SK-N-SH treated with all-trans-retinoic acid at 6 μM for 48 hours (cell line): ENCODE measurements around the gene TBC1D13.

Experiments
- ATAC-seq: fragments of 200-7000 bp; cut with Tn5 transposase; 3 replicates; pipeline ENCODE4 v1.9.1; 2020; ENCODE audit warnings: mild to moderate bottlenecking, moderate library complexity
- ARNTL ChIP-seq: fragments of 450-650 bp; formaldehyde crosslinking; IDR thresholded peaks from 2 replicates; pipeline ENCODE4 v1.5.0; 2020; ENCODE audit warnings: low read depth, mild to moderate bottlenecking, moderate library complexity, borderline replicate concordance
- BACH2 ChIP-seq: fragments of 250-450 bp; sonication (Bioruptor Pico); IDR thresholded peaks from 2 replicates; pipeline ENCODE4 v1.9.0; 2021; ENCODE audit warnings: mild to moderate bottlenecking, borderline replicate concordance
- CREB5 ChIP-seq: fragments of 250-450 bp; sonication (Bioruptor Pico); IDR thresholded peaks from 2 replicates; pipeline ENCODE4 v1.5.1; 2020; ENCODE audit warnings: low read depth, mild to moderate bottlenecking, moderate library complexity
- CSDC2 ChIP-seq: fragments of 250-450 bp; sonication (Bioruptor Pico); IDR thresholded peaks from 2 replicates; pipeline ENCODE4 v1.5.0; 2020; ENCODE audit warnings: mild to moderate bottlenecking, moderate library complexity
- ESRRG ChIP-seq: fragments of 250-450 bp; sonication (Bioruptor Pico); IDR thresholded peaks from 2 replicates; pipeline ENCODE4 v1.6.1; 2021; ENCODE audit warnings: mild to moderate bottlenecking
- GLIS3 ChIP-seq: fragments of 250-450 bp; sonication (Bioruptor Pico); IDR thresholded peaks from 2 replicates; pipeline ENCODE4 v1.5.0; 2020; ENCODE audit warnings: mild to moderate bottlenecking, moderate library complexity
- ISL1 ChIP-seq: fragments of 250-450 bp; sonication (Bioruptor Pico); IDR thresholded peaks from 2 replicates; pipeline ENCODE4 v2.1.2; 2022; ENCODE audit warnings: mild to moderate bottlenecking, moderate library complexity
- OSR1 ChIP-seq: fragments of 250-450 bp; sonication (Bioruptor Pico); IDR thresholded peaks from 2 replicates; pipeline ENCODE4 v1.8.0; 2022; ENCODE audit warnings: moderate library complexity, mild to moderate bottlenecking, inconsistent platforms
- PATZ1 ChIP-seq: fragments of 250-450 bp; sonication (Bioruptor Pico); IDR thresholded peaks from 2 replicates; pipeline ENCODE4 v1.8.0; 2020; ENCODE audit warnings: mild to moderate bottlenecking, moderate library complexity, borderline replicate concordance
- POU6F1 ChIP-seq: fragments of 250-450 bp; sonication (Bioruptor Pico); IDR thresholded peaks from 2 replicates; pipeline ENCODE4 v1.8.0; 2021; ENCODE audit warnings: low read depth, mild to moderate bottlenecking, moderate library complexity, borderline replicate concordance
- PPARA ChIP-seq: fragments of 250-450 bp; sonication (Bioruptor Pico); IDR thresholded peaks from 2 replicates; pipeline ENCODE4 v1.5.0; 2020; ENCODE audit warnings: mild to moderate bottlenecking, borderline replicate concordance
- RARB ChIP-seq: fragments of 250-450 bp; sonication (Bioruptor Pico); IDR thresholded peaks from 2 replicates; pipeline ENCODE4 v1.8.0; 2021; ENCODE audit warnings: mild to moderate bottlenecking, moderate library complexity
- SNAI2 ChIP-seq: fragments of 250-450 bp; sonication (Bioruptor Pico); IDR thresholded peaks from 2 replicates; pipeline ENCODE4 v1.5.0; 2020; ENCODE audit warnings: mild to moderate bottlenecking, moderate library complexity
- TCF4 ChIP-seq: fragments of 250-450 bp; sonication (Bioruptor Pico); IDR thresholded peaks from 2 replicates; pipeline ENCODE4 v1.8.0; 2021; ENCODE audit warnings: mild to moderate bottlenecking, moderate library complexity, borderline replicate concordance
- TOX ChIP-seq: fragments of 250-450 bp; sonication (Bioruptor Pico); IDR thresholded peaks from 2 replicates; pipeline ENCODE4 v1.8.0; 2021; ENCODE audit warnings: mild to moderate bottlenecking, moderate library complexity, borderline replicate concordance
- TSHZ2 ChIP-seq: fragments of 250-450 bp; sonication (Bioruptor Pico); IDR thresholded peaks from 2 replicates; pipeline ENCODE4 v1.5.0; 2020; ENCODE audit warnings: mild to moderate bottlenecking, moderate library complexity
- ZC3H10 ChIP-seq: fragments of 250-450 bp; sonication (Bioruptor Pico); IDR thresholded peaks from 2 replicates; pipeline ENCODE4 v1.5.1; 2021; ENCODE audit warnings: mild to moderate bottlenecking, moderate library complexity
- ZFP30 ChIP-seq: fragments of 450-650 bp; formaldehyde crosslinking; IDR thresholded peaks from 2 replicates; pipeline ENCODE4 v1.5.0; 2022; ENCODE audit warnings: mild to moderate bottlenecking, moderate library complexity
- ZNF565 ChIP-seq: fragments of 450-650 bp; formaldehyde crosslinking; conservative IDR thresholded peaks from 2 replicates; pipeline ENCODE4 v1.5.0; 2020; ENCODE audit warnings: low read depth, mild to moderate bottlenecking, moderate library complexity
- ZNF70 ChIP-seq: fragments of 450-650 bp; formaldehyde crosslinking; IDR thresholded peaks from 2 replicates; pipeline ENCODE4 v1.5.0; 2020; ENCODE audit warnings: mild to moderate bottlenecking, moderate library complexity
- ZNF8 ChIP-seq: fragments of 450-650 bp; formaldehyde crosslinking; IDR thresholded peaks from 2 replicates; pipeline ENCODE4 v1.5.0; 2020; ENCODE audit warnings: mild to moderate bottlenecking, moderate library complexity

The TBC1D13 gene

GRCh38 chr9:128800061-128800460 is 13.0 kb downstream of the TBC1D13 start:
- TF ChIP-seq RARB (CRISPR knock-in tag): no peak
- TF ChIP-seq ISL1 (CRISPR knock-in tag): no peak
- TF ChIP-seq GLIS3 (CRISPR knock-in tag): no peak
- no peak for TF ChIP-seq PPARA (CRISPR knock-in tag)
- TF ChIP-seq TSHZ2: no peak
- no peak for TF ChIP-seq ZFP30
- no peak for TF ChIP-seq ZNF70 (CRISPR knock-in tag)
- TF ChIP-seq SNAI2 (CRISPR knock-in tag): no peak
- no peak for TF ChIP-seq ESRRG (CRISPR knock-in tag)
- no peak for TF ChIP-seq ARNTL (CRISPR knock-in tag)
- TF ChIP-seq TOX: no peak
- no peak for TF ChIP-seq PATZ1 (CRISPR knock-in tag)
- no peak for TF ChIP-seq ZNF565
- no peak for TF ChIP-seq ZNF8 (CRISPR knock-in tag)
- no peak for TF ChIP-seq TCF4
- TF ChIP-seq OSR1 (CRISPR knock-in tag): no peak
- no peak for TF ChIP-seq CSDC2 (CRISPR knock-in tag)
- no peak for TF ChIP-seq ZC3H10 (CRISPR knock-in tag)
- TF ChIP-seq, all 23 proteins: peak for 0
- ATAC-seq: no peak

- no peak for TF ChIP-seq GLIS3 (CRISPR knock-in tag)
- TF ChIP-seq PPARA (CRISPR knock-in tag): no peak
- no peak for TF ChIP-seq SNAI2 (CRISPR knock-in tag)
- no peak for TF ChIP-seq POU6F1 (CRISPR knock-in tag)
- TF ChIP-seq PATZ1 (CRISPR knock-in tag): no peak
- no peak for TF ChIP-seq ARNTL (CRISPR knock-in tag)
- ATAC-seq: no peak
Observed at GRCh38 chr9:128802482-128802881, 15.4 kb downstream of the TBC1D13 start.

GRCh38 chr9:128805661-128806060 is 18.6 kb downstream of the TBC1D13 start:
- ATAC-seq: no peak

More at GRCh38 chr9:128805661-128806060, 18.6 kb downstream of the TBC1D13 start:
- TF ChIP-seq ZNF8 (CRISPR knock-in tag) (no peak), CREB5 (CRISPR knock-in tag) (no peak), ZNF565 (no peak), POU6F1 (CRISPR knock-in tag) (no peak), TCF4 (no peak), ZFP30 (no peak), CSDC2 (CRISPR knock-in tag) (no peak), ZNF70 (CRISPR knock-in tag) (no peak), ARNTL (CRISPR knock-in tag) (no peak), ESRRG (CRISPR knock-in tag) (no peak), TOX (no peak), ISL1 (CRISPR knock-in tag) (no peak), PPARA (CRISPR knock-in tag) (no peak), PATZ1 (CRISPR knock-in tag) (no peak), BACH2 (CRISPR knock-in tag) (no peak)
- TF ChIP-seq, all 23 proteins: peak for 0
